AG20443 (cell line): ENCODE measurements around the gene THSD4.

Experiments used
- DNase-seq: peaks from one replicate; pipeline ENCODE4 v3.0.0; 2012; ENCODE audit warnings: low spot score, mixed read lengths

THSD4 gene

GRCh38 chr15:71496336-71496955 lies 381.2 kb downstream of the THSD4 start:
- peak; percentile 41 for DNase-seq

- DNase-seq, result no peak
These were observed 386.2 kb downstream of the THSD4 start for GRCh38 chr15:71501344-71502076.

GRCh38 chr15:71502077-71502432 lies 386.8 kb downstream of the THSD4 start:
- no peak for DNase-seq

- no peak for DNase-seq
These were observed 390.7 kb downstream of the THSD4 start for GRCh38 chr15:71505962-71506361.

GRCh38 chr15:71506946-71507345 lies 391.7 kb downstream of the THSD4 start:
- no peak for DNase-seq

GRCh38 chr15:71508081-71508682 lies 392.9 kb downstream of the THSD4 start:
- no peak for DNase-seq

GRCh38 chr15:71509139-71509538 lies 393.9 kb downstream of the THSD4 start:
- DNase-seq, result no peak

- no peak for DNase-seq
These were observed 395.5 kb downstream of the THSD4 start for GRCh38 chr15:71510763-71511162.

GRCh38 chr15:71511796-71512681 lies 396.8 kb downstream of the THSD4 start:
- DNase-seq, result no peak

- no peak for DNase-seq
These were observed 397.4 kb downstream of the THSD4 start for GRCh38 chr15:71512682-71513006.

GRCh38 chr15:71515375-71516186 lies 400.3 kb downstream of the THSD4 start:
- no peak for DNase-seq

- no peak for DNase-seq
These were observed 402.5 kb downstream of the THSD4 start for GRCh38 chr15:71517751-71518150.

- no peak for DNase-seq
These were observed 403.4 kb downstream of the THSD4 start for GRCh38 chr15:71518661-71519060.

GRCh38 chr15:71526060-71526820 lies 411.0 kb downstream of the THSD4 start:
- peak; percentile 56 for DNase-seq

GRCh38 chr15:71529361-71529760 lies 414.1 kb downstream of the THSD4 start:
- DNase-seq, result no peak

- no peak for DNase-seq
These were observed 414.8 kb downstream of the THSD4 start for GRCh38 chr15:71530116-71530515.

- peak; percentile 39 for DNase-seq
These were observed 417.7 kb downstream of the THSD4 start for GRCh38 chr15:71532994-71533393.

- DNase-seq, result no peak
These were observed 422.9 kb downstream of the THSD4 start for GRCh38 chr15:71538181-71538580.

- DNase-seq, result no peak
These were observed 426.5 kb downstream of the THSD4 start for GRCh38 chr15:71541746-71542145.

- DNase-seq, result no peak
These were observed 427.6 kb downstream of the THSD4 start for GRCh38 chr15:71542836-71543235.

- no peak for DNase-seq
These were observed 428.1 kb downstream of the THSD4 start for GRCh38 chr15:71543413-71543812.
